GM21381 (cell line): ENCODE measurements around the gene ADAMTS17.

Source experiments
- ATAC-seq: cut with Tn5 transposase; IDR thresholded peaks from one replicate; pipeline ENCODE4 v1.9.1; 2021; ENCODE audit warnings: mild to moderate bottlenecking, moderate library complexity; ENCODE audit not compliant: unreplicated experiment

The ADAMTS17 gene

GRCh38 chr15:100034191-100034590 lies 307.6 kb downstream of the ADAMTS17 start:
- no peak for ATAC-seq

DNA sequence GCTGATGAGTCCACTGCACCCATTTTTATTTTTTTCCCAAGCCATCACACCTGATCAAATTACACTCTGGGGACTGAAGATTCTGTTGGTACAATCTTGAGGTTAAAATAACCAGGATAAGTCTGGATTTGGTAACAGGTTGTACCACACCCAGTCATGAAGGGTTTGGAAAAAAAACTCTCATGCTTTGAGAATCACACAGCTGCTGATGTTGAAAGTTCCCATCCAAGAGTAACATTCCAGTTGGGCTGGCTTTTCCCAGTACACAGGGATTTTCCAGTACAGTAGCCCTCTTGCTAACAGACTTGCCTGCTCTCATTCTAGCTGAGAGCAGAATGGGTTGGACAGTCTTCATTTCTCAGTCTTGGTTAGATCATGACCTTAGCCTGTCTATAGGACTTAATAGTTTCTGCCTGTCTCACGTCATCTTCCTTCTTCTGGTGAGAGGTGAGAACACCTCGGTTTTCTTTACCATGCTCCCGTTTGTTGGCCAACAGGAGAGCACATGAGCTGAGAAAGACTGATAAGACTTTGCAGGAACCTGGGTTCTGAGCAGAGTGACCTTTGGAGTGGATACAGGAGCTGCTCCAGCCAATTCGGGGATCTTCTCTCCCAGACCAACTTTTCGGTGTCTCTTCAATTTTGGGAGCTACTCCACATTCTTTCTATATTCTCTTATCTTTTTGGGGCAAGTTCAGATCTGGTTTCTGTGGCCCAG lies 308.5 kb downstream of the ADAMTS17 start:
- no peak for ATAC-seq

GRCh38 chr15:100032358-100033085 lies 309.3 kb downstream of the ADAMTS17 start:
- ATAC-seq, result no peak

GRCh38 chr15:100031665-100032357 lies 310.0 kb downstream of the ADAMTS17 start:
- no peak for ATAC-seq

DNA sequence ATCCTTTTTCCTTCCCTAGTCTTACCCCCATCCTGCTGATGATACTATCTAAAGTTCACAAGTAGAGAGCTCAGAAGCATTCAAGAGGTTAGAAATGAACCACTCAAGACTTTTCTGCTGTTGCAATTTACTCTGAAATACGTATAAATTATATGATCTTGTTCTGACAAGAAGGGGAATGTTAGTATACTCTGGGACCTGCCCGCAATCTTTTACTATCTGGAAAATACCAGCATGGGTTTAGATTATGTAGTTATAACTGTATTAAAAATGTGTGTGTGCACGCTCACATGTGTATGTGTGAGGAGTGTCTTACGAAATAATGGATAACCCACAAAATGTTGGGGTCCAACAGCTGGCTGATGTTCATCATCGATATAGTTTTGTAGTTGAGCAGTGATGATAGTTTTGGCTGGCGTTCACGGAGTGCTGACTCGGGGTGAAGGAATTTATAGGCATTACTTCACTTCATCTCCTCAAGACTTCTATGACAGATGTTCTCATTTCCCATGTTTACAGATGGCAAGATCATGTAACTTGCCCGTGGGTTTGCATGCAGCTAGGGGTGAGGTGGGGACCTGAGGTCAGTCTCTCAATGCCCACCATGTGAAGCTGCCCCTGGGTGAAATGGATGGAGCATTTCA lies 311.1 kb downstream of the ADAMTS17 start:
- ATAC-seq, result no peak

- ATAC-seq, result no peak
Measured at GRCh38 chr15:100029868-100030479, 311.8 kb downstream of the ADAMTS17 start.

DNA sequence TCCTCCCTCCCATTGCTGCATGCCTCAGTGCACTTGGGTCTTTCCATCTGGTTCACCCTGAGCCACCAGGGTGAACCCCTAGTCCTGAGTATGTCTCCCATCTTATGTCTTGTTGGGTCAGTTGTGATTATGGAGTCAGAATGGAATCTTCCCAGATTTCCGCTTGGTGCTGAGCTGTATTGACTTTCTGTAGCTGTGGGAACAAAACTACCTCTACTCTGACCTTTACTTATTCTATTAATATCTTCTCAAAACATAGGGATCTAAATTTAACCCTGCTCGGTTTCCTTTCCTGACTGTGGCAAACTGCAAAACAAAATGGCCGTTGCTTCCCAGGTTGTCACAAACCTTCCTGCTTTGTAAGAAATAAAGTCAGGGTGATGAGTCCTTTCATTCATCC lies 312.7 kb downstream of the ADAMTS17 start:
- no peak for ATAC-seq

DNA sequence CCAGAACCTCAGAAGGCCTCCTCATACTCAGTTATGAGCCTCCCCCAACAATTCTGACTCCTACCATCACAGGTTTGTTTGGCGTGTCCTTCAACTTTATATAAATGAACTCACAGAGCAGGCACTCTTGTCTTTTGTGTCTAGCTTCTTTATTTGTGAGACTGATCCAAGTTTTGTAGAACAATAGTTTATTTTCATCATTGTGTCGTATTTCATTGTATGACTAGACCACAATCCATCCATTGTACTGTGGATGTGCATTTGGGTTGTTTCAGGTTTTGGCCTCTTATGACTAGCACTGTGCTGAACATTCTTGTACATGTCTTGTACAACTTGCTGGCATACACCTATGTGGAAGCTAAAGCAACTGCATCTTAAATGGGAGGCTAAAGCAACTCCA lies 315.7 kb downstream of the ADAMTS17 start:
- no peak for ATAC-seq

GRCh38 chr15:100022806-100023205 lies 319.0 kb downstream of the ADAMTS17 start:
- no peak for ATAC-seq

DNA sequence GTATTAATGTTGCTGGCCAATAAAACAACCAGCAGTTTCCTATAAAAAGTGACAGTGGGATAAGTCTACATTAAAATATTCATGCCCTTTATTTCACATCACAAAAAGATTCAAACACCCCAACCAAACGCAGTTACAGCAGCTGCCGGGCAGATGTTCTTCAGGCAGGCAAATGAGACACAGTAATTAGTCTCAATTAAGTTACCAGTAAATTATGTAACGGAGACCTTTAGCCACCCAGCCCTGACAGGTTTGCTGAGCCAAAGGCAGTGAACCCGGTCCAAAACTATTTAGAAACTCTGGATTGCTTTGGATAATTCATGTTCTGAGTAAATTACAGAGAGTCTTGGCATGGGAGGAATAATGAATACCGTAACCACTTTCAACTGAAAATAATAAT lies 319.4 kb downstream of the ADAMTS17 start:
- ATAC-seq, result no peak

DNA sequence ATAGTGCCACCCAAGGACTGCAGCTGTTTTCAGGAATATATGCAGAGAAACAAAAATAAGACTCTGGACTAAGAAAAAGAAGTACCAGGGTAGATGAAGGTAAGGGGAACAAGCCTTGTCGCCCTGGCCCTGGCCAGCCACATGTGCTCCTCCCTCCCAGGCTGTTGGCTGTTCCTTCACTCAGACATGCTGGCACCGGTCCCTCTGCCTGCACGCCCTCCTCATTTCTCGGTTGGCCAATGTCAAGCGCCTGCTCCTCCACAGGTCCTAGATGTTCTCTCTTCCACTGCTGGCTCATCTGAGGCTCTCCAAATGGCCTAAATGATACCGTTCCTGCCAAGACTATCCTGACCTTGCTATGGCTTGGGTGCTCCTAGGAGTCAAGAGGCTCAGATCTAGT lies 320.1 kb downstream of the ADAMTS17 start:
- no peak for ATAC-seq

DNA sequence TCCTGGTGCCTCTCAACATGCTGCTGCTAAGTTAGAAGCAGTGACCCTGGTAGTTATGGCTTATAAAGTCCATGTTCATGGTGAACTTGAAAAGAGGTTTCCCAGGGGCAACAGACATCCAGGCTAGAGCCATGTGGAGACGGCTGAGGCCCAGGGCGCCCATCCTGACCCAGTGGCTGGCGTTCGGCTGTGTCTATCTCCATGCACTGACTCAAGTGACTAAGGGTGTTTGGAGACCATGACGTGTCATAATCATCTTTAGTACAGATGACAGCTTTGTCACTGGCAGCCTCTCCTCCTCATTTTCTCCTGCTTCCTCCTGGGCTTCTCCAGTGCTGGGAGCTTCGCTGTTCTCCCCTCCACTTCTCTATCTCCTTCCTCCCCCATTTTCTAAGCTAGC lies 321.2 kb downstream of the ADAMTS17 start:
- ATAC-seq, result no peak

DNA sequence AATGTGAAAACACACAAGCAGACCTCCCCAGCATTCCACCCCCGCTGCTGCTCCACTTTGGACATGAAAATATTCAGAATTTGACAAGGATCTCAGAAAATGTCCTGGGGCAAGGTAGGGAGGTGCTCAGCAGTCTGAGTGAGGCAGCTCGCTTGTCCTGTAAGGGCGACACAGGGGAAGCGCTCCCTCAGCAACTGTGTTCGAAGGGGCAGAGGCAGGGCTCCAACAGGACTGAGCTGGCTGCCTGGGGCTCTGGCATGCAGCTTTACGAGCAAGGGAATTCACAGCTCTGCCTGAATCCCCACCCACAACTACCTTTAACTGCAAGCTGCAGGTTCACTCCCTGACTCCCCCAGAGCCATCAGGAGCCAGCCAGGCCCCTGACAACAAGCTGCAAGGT lies 321.6 kb downstream of the ADAMTS17 start:
- ATAC-seq, result no peak

- ATAC-seq, result no peak
Measured at GRCh38 chr15:100019601-100020000, 322.2 kb downstream of the ADAMTS17 start.

DNA sequence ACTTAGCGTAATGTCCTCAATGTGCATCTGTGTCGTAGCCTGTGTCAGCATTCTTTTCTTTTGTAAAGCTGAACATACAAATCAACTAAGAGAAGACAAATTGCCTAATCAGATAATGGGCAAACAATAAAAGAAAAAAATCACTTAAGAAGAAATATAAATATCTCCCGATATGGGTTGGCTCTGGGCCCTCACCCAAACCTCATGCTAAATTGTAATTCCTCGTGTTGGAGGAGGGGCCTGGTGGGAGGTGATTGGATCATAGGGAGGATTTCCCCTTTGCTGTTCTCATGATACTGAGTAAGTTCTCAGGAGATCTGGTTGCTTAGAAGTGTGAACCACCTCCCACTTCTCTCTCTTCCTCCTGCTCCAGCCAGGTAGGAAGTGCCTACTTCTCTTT lies 323.6 kb downstream of the ADAMTS17 start:
- no peak for ATAC-seq

DNA sequence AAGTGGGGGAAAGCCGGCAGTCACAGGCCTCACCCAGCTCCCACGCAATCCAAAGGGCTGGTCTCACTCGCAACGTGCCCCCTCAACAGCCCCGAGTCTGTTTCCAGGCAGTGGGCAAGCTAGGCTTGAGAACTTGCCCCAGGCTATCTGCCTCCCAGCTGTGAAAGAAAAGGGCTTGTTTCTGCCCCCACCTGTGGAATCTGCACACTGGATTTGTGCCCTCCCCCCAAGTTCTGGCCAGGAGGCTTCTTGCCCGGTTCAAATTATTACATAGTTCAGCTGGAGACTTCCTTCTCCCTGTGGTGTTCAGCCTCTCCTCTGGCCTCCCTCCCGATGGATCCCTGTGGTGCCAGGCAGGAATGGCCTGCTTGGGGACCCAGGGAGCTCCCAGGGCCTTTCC lies 324.6 kb downstream of the ADAMTS17 start:
- no peak for ATAC-seq

GRCh38 chr15:100016632-100017031 lies 325.1 kb downstream of the ADAMTS17 start:
- ATAC-seq, result no peak

DNA sequence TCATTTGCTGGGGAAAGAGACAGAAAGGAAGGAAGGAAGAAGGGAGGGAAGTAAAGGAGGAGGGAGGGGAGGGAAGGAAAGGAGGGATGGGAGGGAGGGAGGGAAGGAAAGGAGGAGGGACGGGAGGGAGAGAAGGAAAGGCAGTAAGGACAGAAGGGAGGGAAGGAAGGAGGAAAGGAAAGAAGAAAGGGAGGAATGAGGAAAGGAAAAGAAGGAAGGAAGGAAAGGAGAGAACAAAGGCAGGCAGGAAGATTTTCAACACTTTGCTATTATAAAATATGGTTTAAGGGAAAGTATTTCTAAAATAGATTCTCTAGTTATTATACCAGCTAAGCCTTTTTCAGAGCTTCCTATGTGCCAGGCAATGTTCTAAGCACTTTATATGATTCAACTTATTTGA lies 330.5 kb downstream of the ADAMTS17 start:
- ATAC-seq, result no peak

GRCh38 chr15:100009372-100009771 lies 332.4 kb downstream of the ADAMTS17 start:
- no peak for ATAC-seq

- no peak for ATAC-seq
Measured at GRCh38 chr15:100008258-100008657, 333.5 kb downstream of the ADAMTS17 start.

- no peak for ATAC-seq
Measured at GRCh38 chr15:100007609-100008008, 334.2 kb downstream of the ADAMTS17 start.
